Measurements from ENCODE around the gene FLAD1. TPM values are rescaled to one million over a fixed set of nuclear protein-coding genes. Genes with fewer than 3 reads are reported as not detected.
"Not testable (repeated sequence)": the region's sequence is repeated elsewhere in the genome, so short reads cannot be mapped to it uniquely, and the experiment has no call there.

FLAD1 gene
- total RNA-seq, 2 donors from 2014 or later: 31.5 to 35.3 TPM

DNA sequence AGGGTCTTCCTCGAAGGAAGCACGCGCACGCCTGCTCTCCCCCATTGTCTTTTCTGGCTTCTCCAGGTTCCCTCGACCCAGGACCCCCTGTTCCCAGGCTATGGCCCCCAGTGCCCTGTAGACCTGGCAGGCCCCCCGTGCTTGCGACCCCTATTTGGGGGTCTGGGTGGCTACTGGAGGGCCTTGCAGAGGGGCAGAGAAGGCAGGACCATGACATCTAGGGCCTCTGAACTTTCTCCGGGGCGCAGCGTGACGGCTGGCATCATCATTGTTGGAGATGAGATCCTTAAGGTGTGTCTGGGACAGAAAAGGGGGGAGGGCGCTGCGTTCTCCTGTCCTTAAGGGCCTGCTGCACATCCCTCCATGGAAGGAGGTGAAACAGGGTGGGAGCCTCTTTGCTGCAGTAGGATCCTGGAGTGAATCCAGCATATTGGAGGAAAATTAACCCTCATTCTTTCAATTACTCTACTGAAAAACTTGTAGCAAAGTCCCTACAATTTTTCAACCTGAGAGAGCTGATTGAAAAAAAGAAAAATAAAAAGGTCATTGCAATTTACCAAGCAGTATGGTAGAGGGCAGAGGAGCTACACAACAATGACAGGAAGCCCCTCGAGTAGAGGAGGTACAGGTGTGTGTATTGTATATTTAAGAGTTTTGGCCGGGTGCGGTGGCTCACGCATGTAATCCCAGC is 777 bp downstream of the FLAD1 start:
- DNase-seq (ENCODE audit: low spot score): no peak
- H3K27ac ChIP-seq: peak overlapping the region; percentile 47 to 72
- WGBS: 9% methylated on average over 17 of the region's 17 CpGs
- TF ChIP-seq, protein P1, sequence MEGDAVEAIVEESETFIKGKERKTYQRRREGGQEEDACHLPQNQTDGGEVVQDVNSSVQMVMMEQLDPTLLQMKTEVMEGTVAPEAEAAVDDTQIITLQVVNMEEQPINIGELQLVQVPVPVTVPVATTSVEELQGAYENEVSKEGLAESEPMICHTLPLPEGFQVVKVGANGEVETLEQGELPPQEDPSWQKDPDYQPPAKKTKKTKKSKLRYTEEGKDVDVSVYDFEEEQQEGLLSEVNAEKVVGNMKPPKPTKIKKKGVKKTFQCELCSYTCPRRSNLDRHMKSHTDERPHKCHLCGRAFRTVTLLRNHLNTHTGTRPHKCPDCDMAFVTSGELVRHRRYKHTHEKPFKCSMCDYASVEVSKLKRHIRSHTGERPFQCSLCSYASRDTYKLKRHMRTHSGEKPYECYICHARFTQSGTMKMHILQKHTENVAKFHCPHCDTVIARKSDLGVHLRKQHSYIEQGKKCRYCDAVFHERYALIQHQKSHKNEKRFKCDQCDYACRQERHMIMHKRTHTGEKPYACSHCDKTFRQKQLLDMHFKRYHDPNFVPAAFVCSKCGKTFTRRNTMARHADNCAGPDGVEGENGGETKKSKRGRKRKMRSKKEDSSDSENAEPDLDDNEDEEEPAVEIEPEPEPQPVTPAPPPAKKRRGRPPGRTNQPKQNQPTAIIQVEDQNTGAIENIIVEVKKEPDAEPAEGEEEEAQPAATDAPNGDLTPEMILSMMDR (IDR thresholded peaks at IDR 0.05): no peak
- TF ChIP-seq POLR2A (IDR thresholded peaks at IDR 0.05) (no peak), POLR2AphosphoS5 (IDR thresholded peaks at IDR 0.05) (no peak)
- no peaks in the 10 kb centered on the region for H3K9me3 ChIP-seq
- H3K36me3 ChIP-seq: peaks cover 0 to 8% of the 10 kb centered on the region in 2 donors
- H3K4me1 ChIP-seq (replicated peaks): peaks cover 6% of the 10 kb centered on the region
- peak overlapping the region; percentile 47 to 54 for H3K4me3 ChIP-seq
- no peaks in the 10 kb centered on the region for H3K27me3 ChIP-seq (replicated peaks; ENCODE audit: insufficient read depth)
- intact Hi-C loops (cut with DNase I): no loop called here

DNA sequence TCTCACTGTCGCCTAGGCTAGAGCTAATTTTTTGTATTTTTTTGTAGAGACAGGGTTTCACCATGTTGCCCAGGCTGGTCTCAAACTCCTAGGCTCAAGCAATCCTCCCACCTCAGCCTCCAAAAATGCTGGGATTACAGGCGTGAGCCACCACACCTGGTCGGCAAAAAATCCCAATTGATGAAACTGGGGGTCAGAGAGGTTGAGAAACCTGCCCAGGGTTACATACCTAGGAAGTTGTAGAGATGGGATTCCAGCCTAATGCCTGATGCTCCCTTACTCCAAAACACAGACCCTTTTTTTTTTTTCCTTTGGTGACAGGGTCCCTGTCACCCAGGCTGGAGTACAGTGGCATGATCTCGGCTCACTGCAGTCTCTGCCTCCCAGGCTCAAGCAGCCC is 3.6 kb downstream of the FLAD1 start:
- H3K36me3 ChIP-seq: not testable (repeated sequence)
- WGBS: 93% methylated on average over 4 of the region's 4 CpGs

DNA sequence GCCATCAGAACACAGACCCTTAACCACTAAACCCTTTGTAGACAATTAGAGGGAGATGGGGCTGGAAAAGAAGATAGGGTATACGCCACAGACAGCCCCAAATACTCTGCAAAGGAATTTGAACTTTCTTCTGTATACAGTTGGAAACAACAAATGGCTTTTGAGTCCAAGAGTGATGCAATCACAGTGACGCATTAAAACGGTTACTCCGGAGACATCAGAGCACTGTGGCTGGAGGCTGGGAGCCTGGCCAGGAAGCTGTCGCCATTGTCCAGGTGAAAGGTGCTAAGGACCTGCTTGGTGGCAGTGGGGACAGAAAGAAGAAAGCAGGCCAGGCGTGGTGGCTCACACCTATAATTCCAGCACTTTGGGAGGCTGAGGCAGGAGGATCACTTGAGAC is 4.2 kb downstream of the FLAD1 start:
- Histone ChIP-seq H3K36me3 (peaks cover 0 to 8% of the 10 kb centered on the region in 2 donors), H3K27ac (no peak overlapping the region), H3K9me3 (no peaks in the 10 kb centered on the region), H3K4me1 (replicated peaks) (peaks cover 6% of the 10 kb centered on the region), H3K27me3 (replicated peaks; ENCODE audit: insufficient read depth) (no peaks in the 10 kb centered on the region), H3K4me3 (no peak overlapping the region)
- WGBS: 74% methylated on average over 6 of the region's 6 CpGs
- intact Hi-C loops (cut with DNase I): no loop called here
- TF ChIP-seq POLR2A (IDR thresholded peaks at IDR 0.05): no peak
- no peak for TF ChIP-seq POLR2AphosphoS5 (IDR thresholded peaks at IDR 0.05)
- TF ChIP-seq, protein P1 (IDR thresholded peaks at IDR 0.05): no peak
- no peak for DNase-seq (ENCODE audit: low spot score)

More for the DNA sequence above, 3.6 kb downstream of the FLAD1 start:
- intact Hi-C loops (cut with DNase I); H3K9me3 ChIP-seq; H3K4me3 ChIP-seq; DNase-seq (ENCODE audit: low spot score); H3K27me3 ChIP-seq (replicated peaks; ENCODE audit: insufficient read depth); H3K27ac ChIP-seq; H3K4me1 ChIP-seq (replicated peaks): not testable (repeated sequence)

DNA sequence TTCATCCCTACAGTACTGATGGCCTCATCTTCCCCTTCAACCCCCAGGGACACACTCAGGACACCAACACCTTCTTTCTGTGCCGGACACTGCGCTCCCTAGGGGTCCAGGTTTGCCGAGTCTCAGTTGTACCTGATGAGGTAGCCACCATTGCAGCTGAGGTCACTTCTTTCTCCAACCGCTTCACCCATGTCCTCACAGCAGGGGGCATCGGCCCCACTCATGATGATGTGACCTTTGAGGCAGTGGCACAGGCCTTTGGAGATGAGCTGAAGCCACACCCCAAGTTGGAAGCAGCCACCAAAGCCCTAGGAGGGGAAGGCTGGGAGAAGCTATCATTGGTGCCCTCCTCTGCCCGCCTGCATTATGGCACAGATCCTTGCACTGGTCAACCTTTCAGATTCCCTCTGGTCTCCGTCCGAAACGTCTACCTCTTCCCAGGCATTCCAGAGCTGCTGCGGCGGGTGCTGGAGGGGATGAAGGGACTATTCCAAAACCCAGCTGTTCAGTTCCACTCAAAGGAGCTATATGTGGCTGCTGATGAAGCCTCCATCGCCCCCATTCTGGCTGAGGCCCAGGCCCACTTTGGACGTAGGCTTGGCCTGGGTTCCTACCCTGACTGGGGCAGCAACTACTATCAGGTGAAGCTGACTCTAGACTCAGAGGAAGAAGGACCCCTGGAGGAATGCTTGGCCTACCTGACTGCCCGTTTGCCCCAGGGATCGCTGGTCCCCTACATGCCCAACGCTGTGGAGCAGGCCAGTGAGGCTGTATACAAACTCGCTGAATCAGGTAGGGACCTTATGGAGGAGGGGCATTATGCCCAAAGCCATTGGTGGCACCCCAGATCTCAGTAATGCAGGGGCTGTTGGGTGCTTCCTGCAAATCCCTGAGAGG is 5.2 kb downstream of the FLAD1 start:
- Histone ChIP-seq H3K36me3 (peaks cover 0 to 8% of the 10 kb centered on the region in 2 donors), H3K4me3 (no peak overlapping the region), H3K4me1 (replicated peaks) (peaks cover 6% of the 10 kb centered on the region), H3K27me3 (replicated peaks; ENCODE audit: insufficient read depth) (no peaks in the 10 kb centered on the region), H3K27ac (no peak overlapping the region), H3K9me3 (no peaks in the 10 kb centered on the region)
- 87% methylated on average over 16 of the region's 17 CpGs for WGBS
- intact Hi-C loops (cut with DNase I): no loop called here
- TF ChIP-seq, protein P1 (IDR thresholded peaks at IDR 0.05): no peak
- no peak for TF ChIP-seq POLR2AphosphoS5 (IDR thresholded peaks at IDR 0.05)
- no peak for TF ChIP-seq POLR2A (IDR thresholded peaks at IDR 0.05)
- DNase-seq (ENCODE audit: low spot score): no peak

DNA sequence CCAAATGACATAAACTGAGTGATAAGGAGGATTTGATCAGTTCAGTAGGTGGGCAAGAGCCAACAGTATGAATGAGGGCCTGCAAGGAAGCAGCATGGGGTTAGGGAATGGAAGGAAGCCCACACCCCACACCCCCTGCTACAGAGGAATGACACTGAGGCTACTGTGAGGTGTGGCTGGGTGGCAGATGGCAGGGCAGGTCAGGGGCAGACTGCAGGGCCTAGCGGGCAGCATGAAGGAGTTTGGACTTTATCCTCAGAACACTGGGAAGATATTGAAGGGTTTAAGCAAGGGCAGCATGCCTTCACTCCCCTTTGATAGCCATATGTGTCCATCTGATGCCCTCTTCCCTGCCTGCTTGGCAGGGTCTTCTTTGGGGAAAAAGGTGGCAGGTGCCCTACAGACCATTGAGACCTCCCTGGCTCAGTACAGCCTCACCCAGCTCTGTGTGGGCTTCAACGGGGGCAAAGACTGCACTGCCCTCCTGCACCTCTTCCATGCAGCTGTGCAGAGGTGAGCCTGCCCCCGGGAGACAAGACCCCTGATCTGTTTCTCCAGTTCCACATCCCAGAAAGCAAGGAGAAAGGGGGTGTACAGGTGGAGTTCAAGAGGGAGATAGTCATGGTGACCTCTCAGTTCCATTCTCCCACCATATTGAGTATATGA is 6.2 kb downstream of the FLAD1 start:
- DNase-seq (ENCODE audit: low spot score): no peak
- TF ChIP-seq POLR2A (IDR thresholded peaks at IDR 0.05) (no peak), POLR2AphosphoS5 (IDR thresholded peaks at IDR 0.05) (no peak)
- TF ChIP-seq, protein P1 (IDR thresholded peaks at IDR 0.05): no peak
- no peaks in the 10 kb centered on the region for H3K4me1 ChIP-seq (replicated peaks)
- H3K27ac ChIP-seq: no peak overlapping the region
- no peak overlapping the region for H3K4me3 ChIP-seq
- H3K27me3 ChIP-seq (replicated peaks; ENCODE audit: insufficient read depth): no peaks in the 10 kb centered on the region
- H3K9me3 ChIP-seq: no peaks in the 10 kb centered on the region
- peaks cover 0 to 8% of the 10 kb centered on the region in 2 donors for H3K36me3 ChIP-seq
- intact Hi-C loops (cut with DNase I): no loop called here
- 85% methylated on average over 3 of the region's 3 CpGs for WGBS
